NOMO-1 treated with dmso at 0.1 percent for 144 hours (cell line): ENCODE data around the gene TLE6.
"Not testable (repeated sequence)": the region's sequence is repeated elsewhere in the genome, so short reads cannot be mapped to it uniquely, and the experiment has no call there.

Source experiments
- DNase-seq: peaks from one replicate; lab custom pipeline; 2025; ENCODE audit not compliant: unreplicated experiment; lab: John Stamatoyannopoulos, UW

The TLE6 gene

DNA sequence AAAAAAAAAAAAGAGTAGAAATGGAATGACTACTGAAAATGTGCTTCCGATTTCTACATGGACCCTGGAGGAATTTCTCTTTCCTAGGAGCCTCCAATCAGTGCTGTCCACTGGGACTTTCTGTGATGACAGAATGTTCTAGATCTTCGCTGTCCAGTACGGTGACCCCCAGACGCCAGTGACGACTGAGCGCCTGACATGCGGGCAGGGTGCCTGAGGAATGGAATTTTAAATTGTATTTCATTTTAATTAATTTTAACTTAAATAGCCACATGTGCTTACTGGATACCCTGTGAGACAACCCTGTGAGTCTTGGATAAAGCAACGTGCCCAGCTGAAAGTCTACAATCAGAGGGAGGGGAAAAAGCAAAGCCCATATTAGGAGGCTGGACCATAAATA lies 4.1 kb upstream of the TLE6 start:
- DNase-seq, result no peak

GRCh38 chr19:2974342-2975041 lies 2.9 kb upstream of the TLE6 start:
- DNase-seq, result no peak

- DNase-seq, result no peak
Measured at GRCh38 chr19:2976609-2977000, 759 bp upstream of the TLE6 start.

DNA sequence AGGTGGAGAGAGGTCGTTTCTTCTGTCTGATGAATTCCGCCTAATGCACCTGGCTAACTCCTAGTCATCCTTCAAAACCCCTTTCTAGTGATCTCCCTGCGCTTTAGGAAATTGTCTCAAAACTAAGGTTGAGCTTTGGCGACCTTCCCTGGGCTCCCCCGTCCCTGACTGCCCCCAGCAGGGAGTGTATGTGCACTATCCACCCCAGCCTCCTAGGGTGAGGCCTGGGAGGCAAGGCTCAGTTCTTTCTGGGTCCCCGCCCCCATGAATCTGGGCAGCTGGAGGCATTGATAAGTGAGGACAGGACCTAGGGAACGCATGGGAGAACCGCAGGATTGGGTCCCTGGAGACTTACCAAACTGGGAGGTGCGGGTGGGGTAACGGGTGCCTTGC lies 378 bp downstream of the TLE6 start:
- no peak for DNase-seq

DNA sequence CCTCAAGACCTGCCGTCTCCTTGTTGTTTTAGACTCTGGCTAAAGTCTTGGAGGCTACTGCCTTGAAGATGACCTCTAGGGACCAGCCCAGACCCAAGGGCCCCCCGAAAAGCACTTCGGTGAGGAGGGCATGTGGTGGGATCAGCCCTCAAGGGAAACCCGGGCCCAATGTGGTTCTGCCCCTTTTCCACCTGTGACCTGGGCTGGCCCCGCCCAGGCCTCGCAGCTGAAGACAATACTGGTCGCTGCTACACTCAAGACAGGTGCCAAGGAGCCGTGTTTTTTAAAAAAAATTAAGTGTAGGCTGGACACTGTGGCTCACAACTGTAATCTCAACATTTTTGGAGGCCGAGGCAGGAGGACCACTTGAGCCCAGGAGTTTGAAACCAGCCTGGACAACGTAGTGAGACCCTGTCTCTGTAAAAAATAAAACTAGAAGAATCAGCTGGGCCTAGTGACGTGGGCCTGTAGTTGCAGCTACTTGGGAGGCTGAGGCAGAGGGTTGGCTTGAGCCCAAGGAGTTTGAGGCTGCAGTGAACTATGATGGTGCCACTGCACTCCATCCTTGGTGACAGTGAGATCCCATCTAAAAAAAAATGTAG lies 903 bp downstream of the TLE6 start:
- no peak for DNase-seq

DNA sequence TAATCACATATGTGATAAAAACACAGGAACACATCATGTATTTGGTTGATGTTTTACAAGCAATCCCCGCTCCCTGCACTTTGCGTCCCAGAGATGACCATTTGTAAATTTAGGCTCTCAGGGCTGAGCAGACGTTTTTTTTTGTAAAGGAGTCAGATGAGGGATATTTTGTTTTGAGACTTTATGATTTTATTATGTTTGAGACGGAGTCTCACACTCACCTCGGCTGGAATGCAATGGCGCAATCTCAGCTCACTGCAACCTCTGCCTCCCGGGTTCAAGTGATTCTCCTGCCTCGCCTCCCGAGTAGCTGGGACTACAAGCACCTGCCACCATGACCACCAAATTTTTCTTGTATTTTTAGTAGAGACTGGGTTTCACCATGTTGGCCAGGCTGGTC lies 1.4 kb downstream of the TLE6 start:
- no peak for DNase-seq

DNA sequence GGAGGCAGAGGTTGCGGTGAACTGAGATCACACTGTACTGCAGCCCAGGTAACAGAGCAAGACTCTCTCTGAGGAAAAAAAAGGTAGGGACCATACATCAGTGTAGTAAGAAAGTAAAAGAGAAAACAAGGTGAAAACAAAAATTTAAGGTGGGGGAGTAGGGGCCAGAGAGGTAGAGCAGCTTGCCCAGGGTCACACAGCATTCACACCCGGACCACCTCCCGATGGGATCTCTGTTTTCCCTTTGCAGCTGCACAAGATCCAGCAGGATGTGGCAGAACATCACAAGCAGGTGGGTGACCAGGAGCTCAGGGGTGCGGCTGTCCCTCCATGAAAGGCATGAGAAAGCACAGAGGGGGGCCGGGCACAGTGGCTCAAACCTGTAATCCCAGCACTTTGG lies 4.5 kb downstream of the TLE6 start:
- DNase-seq, result no peak

- no peak for DNase-seq
Measured at GRCh38 chr19:2982561-2982960, 5.2 kb downstream of the TLE6 start.

- DNase-seq, result no peak
Measured at GRCh38 chr19:2982983-2983350, 5.6 kb downstream of the TLE6 start.

DNA sequence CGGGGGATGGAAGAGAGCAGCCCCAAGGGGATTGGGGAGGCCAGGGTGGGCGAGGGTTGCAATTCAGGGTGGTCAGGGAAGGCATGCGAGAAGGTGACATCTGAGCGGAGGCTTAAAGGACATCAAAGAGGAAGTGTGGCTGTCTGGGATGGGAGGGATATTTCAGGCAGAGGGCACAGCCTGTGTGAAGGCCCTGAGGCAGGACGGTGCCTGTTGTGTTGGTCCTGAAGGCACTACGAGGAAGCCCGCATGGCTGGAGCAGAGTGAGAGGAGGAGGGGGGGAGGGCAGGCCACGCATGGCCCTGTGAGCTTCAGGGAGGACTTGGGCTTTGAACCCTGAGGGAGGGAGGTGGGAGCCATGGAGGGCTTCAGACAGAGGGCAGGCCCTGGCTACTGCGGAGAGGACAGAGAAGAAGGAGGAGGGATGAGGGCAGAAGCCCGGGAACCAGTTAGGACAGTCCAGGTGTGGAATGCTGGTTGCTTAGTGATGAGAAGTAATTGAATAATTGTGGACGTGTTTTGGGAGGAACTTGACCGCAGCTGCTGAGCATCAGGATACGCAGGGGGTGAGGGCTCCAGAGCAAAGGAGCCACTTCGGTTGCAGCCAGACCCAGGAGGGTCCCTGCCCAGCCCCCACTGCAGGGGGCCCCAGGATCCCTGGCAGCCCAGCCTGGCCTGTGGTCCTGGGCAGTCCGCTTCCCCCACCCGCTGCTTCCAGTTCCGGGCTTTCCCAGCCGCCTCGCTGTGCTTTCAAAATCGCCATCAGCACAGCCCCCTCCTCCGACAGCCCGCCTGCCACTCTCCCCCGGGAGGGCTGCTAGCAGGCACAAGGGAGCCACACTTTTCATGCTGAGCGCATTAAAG lies 6.2 kb downstream of the TLE6 start:
- DNase-seq, result no peak

DNA sequence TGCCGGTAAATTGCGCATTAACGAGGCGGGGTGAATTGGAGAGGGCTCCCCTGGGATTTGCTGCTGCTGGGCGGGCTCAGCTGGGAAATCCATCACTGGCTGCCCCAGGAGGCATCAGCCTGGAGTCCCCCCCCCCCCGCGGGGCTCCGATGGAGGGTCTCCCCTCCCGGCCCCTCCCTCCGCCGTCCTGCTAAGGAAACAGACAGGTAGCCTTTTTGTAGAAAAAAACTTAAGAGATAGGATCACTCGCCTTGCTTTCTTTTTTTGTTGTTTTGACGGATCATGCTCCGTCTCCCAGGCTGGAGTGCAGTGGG lies 6.8 kb downstream of the TLE6 start:
- no peak for DNase-seq

DNA sequence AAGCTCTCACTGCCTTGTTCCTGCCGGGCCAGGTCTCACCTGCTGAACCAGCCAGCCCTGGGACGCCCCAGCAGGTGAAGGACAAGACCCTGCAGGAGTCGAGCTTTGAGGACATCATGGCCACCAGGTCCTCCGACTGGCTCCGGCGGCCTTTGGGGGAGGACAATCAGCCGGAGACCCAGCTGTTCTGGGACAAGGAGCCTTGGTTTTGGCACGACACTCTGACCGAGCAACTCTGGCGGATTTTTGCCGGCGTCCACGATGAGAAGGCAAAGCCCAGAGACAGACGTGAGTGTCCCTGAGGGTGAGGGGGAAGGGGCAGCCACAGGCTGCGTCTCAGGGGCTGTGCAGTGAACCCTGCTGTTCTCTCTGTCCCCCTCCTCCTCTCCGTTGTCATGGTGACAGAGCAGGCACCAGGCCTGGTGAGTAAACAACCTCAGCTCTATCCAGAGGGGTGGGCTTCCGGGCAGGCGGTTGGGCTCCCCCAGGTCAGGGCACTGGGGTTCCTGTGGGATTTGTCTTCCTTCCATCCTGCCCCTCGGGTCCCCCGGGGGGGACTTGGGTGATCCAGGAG lies 9.7 kb downstream of the TLE6 start:
- no peak for DNase-seq

DNA sequence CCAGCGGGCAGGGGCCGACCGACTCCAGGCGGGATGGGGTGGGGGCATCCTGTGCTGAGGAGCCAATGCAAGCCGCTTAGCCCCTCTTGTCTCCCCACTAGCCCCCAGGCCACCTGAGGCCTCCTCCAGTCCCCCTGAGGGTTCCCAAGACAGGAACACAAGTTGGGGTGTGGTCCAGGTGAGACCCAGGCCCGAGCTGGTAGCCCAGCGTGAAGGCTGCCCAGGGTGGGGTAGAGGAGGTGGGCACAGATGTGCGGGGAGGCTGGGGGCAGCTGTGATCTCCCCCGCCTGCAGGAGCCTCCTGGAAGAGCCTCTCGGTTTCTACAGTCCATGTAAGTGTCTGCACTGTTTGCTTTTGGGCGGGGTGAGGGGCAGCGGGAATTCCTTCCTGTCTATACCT lies 10.4 kb downstream of the TLE6 start:
- DNase-seq, result no peak

DNA sequence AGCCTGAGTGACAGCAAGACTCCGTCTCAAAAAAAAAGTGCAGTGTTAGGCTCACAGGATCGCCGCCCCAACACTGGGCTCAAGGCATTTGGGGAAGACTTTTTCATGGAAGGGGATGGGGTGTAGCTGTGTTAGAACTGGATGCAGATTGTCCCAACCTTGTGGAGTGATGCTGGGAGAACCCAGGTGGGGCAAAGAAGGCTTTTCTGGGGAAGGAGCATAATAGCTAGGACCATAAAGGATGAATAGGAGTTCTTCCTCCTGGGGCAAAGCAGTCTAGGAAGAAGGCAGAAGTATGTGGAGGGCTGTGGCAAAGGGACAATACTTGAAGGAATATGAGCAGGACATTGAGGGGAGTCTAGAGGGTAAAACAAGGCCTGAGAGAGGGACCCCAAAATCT lies 11.2 kb downstream of the TLE6 start:
- no peak for DNase-seq

- no peak for DNase-seq
Measured at GRCh38 chr19:2989236-2989946, 12.0 kb downstream of the TLE6 start.

DNA sequence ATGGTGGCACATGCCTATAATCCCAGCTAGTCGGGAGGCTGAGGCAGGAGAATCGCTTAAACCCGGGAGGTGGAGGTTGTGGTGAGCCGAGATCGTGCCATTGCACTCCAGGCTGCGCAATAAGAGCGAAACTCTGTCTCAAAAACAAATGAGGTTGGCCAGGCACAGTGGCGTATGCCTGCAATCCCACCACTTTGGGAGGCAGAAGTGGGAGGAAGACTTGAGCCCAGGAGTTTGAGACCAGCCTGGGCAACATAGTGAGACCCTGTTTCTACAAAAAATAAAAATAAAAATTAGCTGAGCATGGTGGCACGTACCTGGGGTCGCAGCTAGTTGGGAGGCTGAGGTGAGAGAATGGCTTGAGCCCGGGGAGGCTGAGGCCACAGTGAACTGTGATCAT lies 15.0 kb downstream of the TLE6 start:
- not testable (repeated sequence) for DNase-seq

DNA sequence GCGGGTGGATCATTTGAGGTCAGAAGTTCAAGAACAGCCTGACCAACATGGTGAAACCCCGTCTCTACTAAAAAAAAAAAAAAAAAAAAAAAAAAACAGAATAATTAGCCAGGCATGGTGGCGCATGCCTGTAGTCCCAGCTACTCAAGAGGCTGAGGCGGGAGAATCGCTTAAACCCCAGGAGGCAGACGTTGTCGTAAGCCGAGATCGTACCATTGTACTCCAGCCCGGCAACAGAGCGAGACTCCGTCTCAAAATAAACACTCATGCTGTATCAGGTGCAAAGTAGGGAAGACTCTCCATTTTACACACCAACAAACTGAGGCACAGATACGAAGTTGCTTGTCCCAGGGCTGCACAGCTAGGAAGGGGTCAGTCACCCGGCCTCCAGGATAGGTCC lies 15.6 kb downstream of the TLE6 start:
- no peak for DNase-seq

DNA sequence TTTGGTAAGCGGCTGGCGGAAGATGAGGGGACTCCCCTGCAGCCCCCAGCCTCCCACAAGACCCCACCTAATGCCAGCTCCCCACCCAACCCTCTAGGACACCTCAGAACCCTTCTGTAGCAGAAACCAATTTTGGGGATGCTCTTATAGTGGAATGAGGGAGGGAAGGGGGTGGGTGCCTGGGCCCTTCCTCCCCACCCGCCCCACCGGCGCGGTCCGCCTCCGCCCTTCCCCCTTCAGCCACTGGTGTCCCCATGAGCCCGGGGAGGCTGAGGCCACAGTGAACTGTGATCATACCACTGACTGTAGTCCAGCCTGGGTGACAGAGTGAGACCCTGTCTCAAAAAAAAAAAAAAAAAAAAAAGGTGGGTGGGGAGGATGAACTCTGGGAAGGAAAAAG lies 16.2 kb downstream of the TLE6 start:
- DNase-seq, result no peak

DNA sequence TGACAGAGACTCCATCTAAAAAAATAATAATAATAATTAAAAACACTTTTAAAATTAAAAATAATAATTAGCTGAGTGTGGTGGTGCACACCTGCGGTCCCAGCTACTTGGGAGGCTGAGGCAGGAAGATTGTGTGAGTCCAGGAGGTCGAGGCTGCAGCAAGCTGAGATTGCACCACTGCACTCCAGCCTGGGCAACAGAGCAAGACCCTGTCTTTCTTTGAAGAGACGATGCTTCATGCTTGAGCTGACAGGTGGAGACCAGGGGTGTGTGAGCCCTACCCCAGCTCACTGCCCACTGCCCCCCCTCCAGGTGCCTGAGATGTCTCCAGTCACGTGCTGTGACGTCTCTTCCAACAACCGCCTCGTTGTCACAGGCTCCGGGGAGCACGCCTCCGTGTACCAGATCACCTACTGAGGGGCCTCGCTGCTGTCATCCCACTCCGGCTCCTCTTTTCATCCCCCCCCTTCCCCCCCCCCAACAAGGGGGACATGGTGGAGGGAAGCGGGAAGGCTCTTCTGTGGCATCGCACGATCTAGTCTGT lies 17.3 kb downstream of the TLE6 start:
- no peak for DNase-seq

GRCh38 chr19:2997720-2998119 lies 20.4 kb downstream of the TLE6 start:
- no peak for DNase-seq

- no peak for DNase-seq
Measured at GRCh38 chr19:2998642-2999041, 21.3 kb downstream of the TLE6 start.
